ENCODE results near the gene ZNF181. TPM values are rescaled to one million over a fixed set of nuclear protein-coding genes. Genes with fewer than 3 reads are reported as not detected.

Gene ZNF181
- polyA plus RNA-seq, 3 donors = 8.0 to 9.9 (median 8.8) TPM

Other genes with a start within 250 kb of the ZNF181 start
- gene SCGB2B2, start 57.1 kb upstream of the ZNF181 start, polyA plus RNA-seq = under 1 TPM in 2 of 3 donors, not detected in 1; 0.12 to 0.18 TPM
- gene ZNF302, start 56.6 kb upstream of the ZNF181 start, polyA plus RNA-seq = 10 to 100 TPM; 11.4 to 16.8 (median 14.8) TPM
- 1 to 10 TPM; 2.9 to 6.0 (median 3.2) TPM for gene ZNF599, start 39.0 kb downstream of the ZNF181 start, polyA plus RNA-seq
- 1 to 10 TPM in 2 of 3 donors, under 1 TPM in 1; 0.76 to 1.7 (median 1.4) TPM for gene ZNF30, start 192.7 kb downstream of the ZNF181 start, polyA plus RNA-seq
- gene ZNF792, start 230.0 kb downstream of the ZNF181 start, polyA plus RNA-seq = 1 to 10 TPM; 1.5 to 2.7 (median 1.9) TPM